Breast epithelium (tissue), 3 donors: ENCODE measurements around the gene MCF2L2.

Source experiments
- POLR2A ChIP-seq: fragments of 450-650 bp; IDR thresholded peaks from one replicate; pipeline ENCODE4 v1.6.1; 2016; ENCODE audit warnings: antibody characterized with exemption, mild to moderate bottlenecking, moderate library complexity
- POLR2AphosphoS5 ChIP-seq, 3 donors: sonication (generic); formaldehyde crosslinking; IDR thresholded peaks; one replicate each; pipeline ENCODE4 v1.6.1; 2017; ENCODE audit warnings: antibody characterized with exemption in 3 of 3

DNA sequence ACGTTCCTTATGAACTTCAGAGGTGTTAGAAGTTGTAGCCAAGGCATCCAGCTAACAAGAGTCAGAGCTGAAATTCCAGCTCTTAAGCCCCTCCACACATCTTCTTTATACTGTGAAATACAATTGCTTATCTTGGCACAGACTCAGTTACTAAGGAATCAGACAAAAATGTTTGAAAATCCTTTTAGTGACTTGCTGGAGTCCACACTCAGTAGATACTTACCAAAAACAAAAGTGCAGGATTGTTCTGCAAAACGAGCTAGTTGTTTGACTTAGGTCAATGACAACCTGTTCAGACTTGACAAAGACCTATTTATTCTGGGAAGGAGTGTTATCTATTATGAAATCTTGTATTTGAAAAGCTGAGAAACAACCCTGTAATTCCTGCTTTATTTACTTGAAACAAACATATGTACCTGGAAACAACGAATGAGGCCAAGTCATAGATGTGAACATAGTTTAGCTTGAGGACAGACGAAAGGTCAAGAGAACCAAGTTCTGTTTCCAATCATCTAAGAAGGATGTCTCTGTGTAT is 136.9 kb downstream of the MCF2L2 start:
- TF ChIP-seq POLR2AphosphoS5 (IDR thresholded peaks at IDR 0.05), result no peak
- TF ChIP-seq POLR2A, result no peak
